Neural cell (in vitro differentiated cells): Measurements from ENCODE around the gene DLG4. TPM values are rescaled to one million over a fixed set of nuclear protein-coding genes. Genes with fewer than 3 reads are reported as not detected.
"Not testable (repeated sequence)": the region's sequence is repeated elsewhere in the genome, so short reads cannot be mapped to it uniquely, and the experiment has no call there.

Source experiments
- H2AFZ ChIP-seq: fragments of 200-600, 300-800 bp; sonication (generic), shearing (Covaris generic); 2 replicates; pipeline ENCODE4 v1.6.0; 2014; ENCODE audit warnings: low read depth, mild to moderate bottlenecking, antibody characterized with exemption, low read length, moderate library complexity
- H3F3A ChIP-seq: fragments of 200-600 bp; shearing (Covaris generic); 2 replicates; pipeline ENCODE4 v1.6.1; 2016; ENCODE audit warnings: mild to moderate bottlenecking, moderate library complexity, mixed read lengths, antibody characterized with exemption, low read length; ENCODE audit not compliant: insufficient read depth, poor library complexity, severe bottlenecking
- H3K27ac ChIP-seq: fragments of 200-600, 300-800 bp; sonication (generic), shearing (Covaris generic); 2 replicates; pipeline ENCODE4 v1.5.1; 2014; ENCODE audit warnings: mild to moderate bottlenecking, low read length, moderate library complexity
- H3K27me3 ChIP-seq: fragments of 300-800, 200-600 bp; sonication (generic), shearing (Covaris generic); 2 replicates; pipeline ENCODE4 v1.6.0; 2014; ENCODE audit warnings: mild to moderate bottlenecking, low read depth, low read length, moderate library complexity; ENCODE audit not compliant: insufficient read depth
- H3K36me3 ChIP-seq: fragments of 300-800, 200-600 bp; sonication (generic), shearing (Covaris generic); 2 replicates; pipeline ENCODE4 v1.5.1; 2014; ENCODE audit warnings: mild to moderate bottlenecking, antibody characterized with exemption, low read length, moderate library complexity; ENCODE audit not compliant: insufficient read depth
- H3K4me2 ChIP-seq: fragments of 300-800, 200-600 bp; sonication (generic), shearing (Covaris generic); 2 replicates; pipeline ENCODE4 v1.6.0; 2014; ENCODE audit warnings: mild to moderate bottlenecking, low read length
- H3K4me3 ChIP-seq: fragments of 300-800, 200-600 bp; sonication (generic), shearing (Covaris generic); 2 replicates; pipeline ENCODE4 v1.5.1; 2014; ENCODE audit warnings: mild to moderate bottlenecking, low read length, moderate library complexity
- H3K79me2 ChIP-seq: fragments of 200-600 bp; shearing (Covaris generic); replicated peaks from 2 replicates; pipeline ENCODE4 v1.6.0; 2014; ENCODE audit warnings: mild to moderate bottlenecking, low read length, moderate library complexity; ENCODE audit not compliant: insufficient read depth
- H3K9ac ChIP-seq: fragments of 300-800, 200-600 bp; sonication (generic), shearing (Covaris generic); 2 replicates; pipeline ENCODE4 v1.6.1; 2016; ENCODE audit warnings: mild to moderate bottlenecking, low read length, mixed read lengths
- H3K9me2 ChIP-seq: fragments of 200-600 bp; shearing (Covaris generic); 2 replicates; pipeline ENCODE4 v1.6.1; 2016; ENCODE audit warnings: mild to moderate bottlenecking, low read length, mixed read lengths; ENCODE audit not compliant: insufficient read depth
- H3K9me3 ChIP-seq: fragments of 200-600, 300-800 bp; sonication (generic), shearing (Covaris generic); 2 replicates; pipeline ENCODE4 v1.6.1; 2016; ENCODE audit warnings: mild to moderate bottlenecking, mixed run types, low read length, moderate library complexity, mixed read lengths
- H4K20me1 ChIP-seq: fragments of 200-600 bp; shearing (Covaris generic); 2 replicates; pipeline ENCODE4 v1.6.1; 2016; ENCODE audit warnings: mild to moderate bottlenecking, mixed run types; ENCODE audit not compliant: insufficient read depth
- EP300 ChIP-seq: fragments of 450-650 bp; conservative IDR thresholded peaks from 2 replicates; pipeline ENCODE4 v1.6.1; 2014; ENCODE audit warnings: antibody characterized with exemption, mild to moderate bottlenecking, moderate library complexity; ENCODE audit not compliant: poor library complexity, severe bottlenecking
- EZH2 ChIP-seq: fragments of 200-600, 300-800 bp; shearing (Covaris generic), sonication (generic); IDR thresholded peaks from 2 replicates; pipeline ENCODE4 v1.6.1; 2014; ENCODE audit warnings: antibody characterized with exemption, low read length, borderline replicate concordance, mild to moderate bottlenecking; ENCODE audit not compliant: insufficient read depth, poor library complexity, severe bottlenecking
- MXI1 ChIP-seq: fragments of 450-650 bp; conservative IDR thresholded peaks from 2 replicates; pipeline ENCODE4 v1.6.1; 2014; ENCODE audit warnings: antibody characterized with exemption, mild to moderate bottlenecking; ENCODE audit not compliant: poor library complexity, severe bottlenecking
- POLR2AphosphoS5 ChIP-seq: IDR thresholded peaks from 2 replicates; pipeline ENCODE4 v1.6.1; 2012
- RAD21 ChIP-seq: fragments of 450-650 bp; conservative IDR thresholded peaks from 2 replicates; pipeline ENCODE4 v1.6.1; 2014; ENCODE audit warnings: antibody characterized with exemption, mild to moderate bottlenecking, moderate library complexity
- SMC3 ChIP-seq: fragments of 450-650 bp; conservative IDR thresholded peaks from 2 replicates; pipeline ENCODE4 v1.6.1; 2014; ENCODE audit warnings: antibody characterized with exemption, mild to moderate bottlenecking, moderate library complexity; ENCODE audit not compliant: poor library complexity
- TAF1 ChIP-seq: IDR thresholded peaks from 2 replicates; pipeline ENCODE4 v1.6.1; 2012; ENCODE audit warnings: low read depth
- polyA plus RNA-seq: library from polyadenylated mRNA; depleted of rRNA; stranded (reverse); fragments of >200 nt; gene quantifications from 2 replicates; pipeline ENCODE4 v1.2.3, GENCODE V29; 2014
- TF ChIP-seq, protein P1 (sequence below): IDR thresholded peaks from 2 replicates; pipeline ENCODE4 v1.6.1; 2012; ENCODE audit warnings: borderline replicate concordance
- TF ChIP-seq, protein P2 (sequence below): fragments of 450-650 bp; IDR thresholded peaks from 2 replicates; pipeline ENCODE4 v1.5.1; 2014; ENCODE audit warnings: antibody characterized with exemption, mild to moderate bottlenecking, moderate library complexity; ENCODE audit not compliant: poor library complexity, severe bottlenecking

Gene DLG4
- polyA plus RNA-seq, 1 donor from 2014 or later = 126 TPM

DNA sequence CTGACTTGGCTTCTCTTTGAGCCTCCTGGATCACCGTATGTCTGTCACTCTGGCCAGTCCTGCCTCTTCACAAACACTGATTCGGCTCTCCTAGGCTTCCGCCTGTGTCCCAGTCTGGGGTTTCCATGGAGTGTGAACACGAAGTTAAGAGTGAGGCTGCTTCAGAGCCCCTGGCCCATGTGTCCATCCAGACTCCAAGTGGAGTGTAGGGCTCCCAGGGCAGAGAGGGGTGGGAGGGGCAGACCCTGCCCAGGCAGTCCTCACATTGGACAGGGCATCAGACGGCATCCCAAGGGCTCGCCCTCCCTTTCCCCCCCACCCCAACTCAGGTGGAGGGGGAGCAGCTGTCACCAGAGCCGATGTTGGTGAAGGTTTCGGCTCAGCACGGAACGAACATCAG is 24.2 kb upstream of the DLG4 start:
- H3K4me2 ChIP-seq = not testable (repeated sequence)

DNA sequence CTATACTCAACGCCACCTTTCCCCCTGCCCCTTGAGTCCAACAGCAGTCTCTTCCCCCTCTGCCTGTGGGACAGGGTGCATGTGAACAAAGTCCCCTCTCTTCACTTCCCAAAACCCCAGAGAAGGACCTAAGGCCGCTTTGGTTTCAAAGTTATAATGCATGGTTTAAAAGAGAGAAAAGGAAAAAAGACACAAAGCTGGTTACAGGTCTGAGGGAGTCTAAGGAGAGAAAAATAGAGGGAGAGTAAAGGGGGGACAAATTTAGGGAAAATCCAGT is 23.8 kb upstream of the DLG4 start:
- Histone ChIP-seq H3K36me3 (no peaks in the 10 kb centered on the region), H2AFZ (peak overlapping the region; percentile 34), H4K20me1 (no peaks in the 10 kb centered on the region), H3K27me3 (no peaks in the 10 kb centered on the region), H3K4me3 (peak overlapping the region; percentile 75), H3K9me3 (no peaks in the 10 kb centered on the region), H3K9ac (peak overlapping the region; percentile 99), H3K4me2 (peak overlapping the region; percentile 86), H3F3A (no peaks in the 10 kb centered on the region), H3K27ac (peak overlapping the region; percentile 99), H3K79me2 (peaks cover 47% of the 10 kb centered on the region), H3K9me2 (no peaks in the 10 kb centered on the region)
- TF ChIP-seq POLR2AphosphoS5 (no peak), EZH2 (no peak), RAD21 (no peak), MXI1 (no peak), EP300 (no peak), SMC3 (no peak), TAF1 (no peak)
- TF ChIP-seq, protein P1, sequence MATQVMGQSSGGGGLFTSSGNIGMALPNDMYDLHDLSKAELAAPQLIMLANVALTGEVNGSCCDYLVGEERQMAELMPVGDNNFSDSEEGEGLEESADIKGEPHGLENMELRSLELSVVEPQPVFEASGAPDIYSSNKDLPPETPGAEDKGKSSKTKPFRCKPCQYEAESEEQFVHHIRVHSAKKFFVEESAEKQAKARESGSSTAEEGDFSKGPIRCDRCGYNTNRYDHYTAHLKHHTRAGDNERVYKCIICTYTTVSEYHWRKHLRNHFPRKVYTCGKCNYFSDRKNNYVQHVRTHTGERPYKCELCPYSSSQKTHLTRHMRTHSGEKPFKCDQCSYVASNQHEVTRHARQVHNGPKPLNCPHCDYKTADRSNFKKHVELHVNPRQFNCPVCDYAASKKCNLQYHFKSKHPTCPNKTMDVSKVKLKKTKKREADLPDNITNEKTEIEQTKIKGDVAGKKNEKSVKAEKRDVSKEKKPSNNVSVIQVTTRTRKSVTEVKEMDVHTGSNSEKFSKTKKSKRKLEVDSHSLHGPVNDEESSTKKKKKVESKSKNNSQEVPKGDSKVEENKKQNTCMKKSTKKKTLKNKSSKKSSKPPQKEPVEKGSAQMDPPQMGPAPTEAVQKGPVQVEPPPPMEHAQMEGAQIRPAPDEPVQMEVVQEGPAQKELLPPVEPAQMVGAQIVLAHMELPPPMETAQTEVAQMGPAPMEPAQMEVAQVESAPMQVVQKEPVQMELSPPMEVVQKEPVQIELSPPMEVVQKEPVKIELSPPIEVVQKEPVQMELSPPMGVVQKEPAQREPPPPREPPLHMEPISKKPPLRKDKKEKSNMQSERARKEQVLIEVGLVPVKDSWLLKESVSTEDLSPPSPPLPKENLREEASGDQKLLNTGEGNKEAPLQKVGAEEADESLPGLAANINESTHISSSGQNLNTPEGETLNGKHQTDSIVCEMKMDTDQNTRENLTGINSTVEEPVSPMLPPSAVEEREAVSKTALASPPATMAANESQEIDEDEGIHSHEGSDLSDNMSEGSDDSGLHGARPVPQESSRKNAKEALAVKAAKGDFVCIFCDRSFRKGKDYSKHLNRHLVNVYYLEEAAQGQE = no peak
- TF ChIP-seq, protein P2, sequence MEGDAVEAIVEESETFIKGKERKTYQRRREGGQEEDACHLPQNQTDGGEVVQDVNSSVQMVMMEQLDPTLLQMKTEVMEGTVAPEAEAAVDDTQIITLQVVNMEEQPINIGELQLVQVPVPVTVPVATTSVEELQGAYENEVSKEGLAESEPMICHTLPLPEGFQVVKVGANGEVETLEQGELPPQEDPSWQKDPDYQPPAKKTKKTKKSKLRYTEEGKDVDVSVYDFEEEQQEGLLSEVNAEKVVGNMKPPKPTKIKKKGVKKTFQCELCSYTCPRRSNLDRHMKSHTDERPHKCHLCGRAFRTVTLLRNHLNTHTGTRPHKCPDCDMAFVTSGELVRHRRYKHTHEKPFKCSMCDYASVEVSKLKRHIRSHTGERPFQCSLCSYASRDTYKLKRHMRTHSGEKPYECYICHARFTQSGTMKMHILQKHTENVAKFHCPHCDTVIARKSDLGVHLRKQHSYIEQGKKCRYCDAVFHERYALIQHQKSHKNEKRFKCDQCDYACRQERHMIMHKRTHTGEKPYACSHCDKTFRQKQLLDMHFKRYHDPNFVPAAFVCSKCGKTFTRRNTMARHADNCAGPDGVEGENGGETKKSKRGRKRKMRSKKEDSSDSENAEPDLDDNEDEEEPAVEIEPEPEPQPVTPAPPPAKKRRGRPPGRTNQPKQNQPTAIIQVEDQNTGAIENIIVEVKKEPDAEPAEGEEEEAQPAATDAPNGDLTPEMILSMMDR = no peak

More for the DNA sequence above, 24.2 kb upstream of the DLG4 start:
- not testable (repeated sequence) for H4K20me1 ChIP-seq, H3K9me3 ChIP-seq, H3K27me3 ChIP-seq, H3F3A ChIP-seq, H3K9me2 ChIP-seq, H3K36me3 ChIP-seq, H2AFZ ChIP-seq
- H3K9ac ChIP-seq = peak overlapping the region; percentile 99
- peak overlapping the region; percentile 75 for H3K4me3 ChIP-seq
- peak overlapping the region; percentile 99 for H3K27ac ChIP-seq
- H3K79me2 ChIP-seq = peaks cover 48% of the 10 kb centered on the region
